Chondrocyte (in vitro differentiated cells): ENCODE measurements around the gene FYCO1. TPM values are rescaled to one million over a fixed set of nuclear protein-coding genes. Genes with fewer than 3 reads are reported as not detected.
A peak's percentile ranks its signal among the peaks of the same experiment; 100 is the strongest.

Source experiments
- DNase-seq: peaks from one replicate; pipeline ENCODE4 v3.0.0; 2021; ENCODE audit warnings: mixed read lengths, low spot score
- H3K27ac Mint-ChIP-seq: one replicate; pipeline ENCODE4 v1.8.0; 2021; ENCODE audit warnings: mild to moderate bottlenecking, moderate library complexity, mixed read lengths; ENCODE audit not compliant: unreplicated experiment
- H3K27me3 Mint-ChIP-seq: 2 replicates; pipeline ENCODE4 v1.8.0; 2021; ENCODE audit warnings: low read depth, mixed read lengths
- H3K36me3 Mint-ChIP-seq: 2 replicates; pipeline ENCODE4 v1.8.0; 2021; ENCODE audit warnings: low read depth, mixed read lengths
- H3K4me1 Mint-ChIP-seq: 2 replicates; pipeline ENCODE4 v1.8.0; 2021; ENCODE audit warnings: low read depth, mild to moderate bottlenecking, mixed read lengths
- H3K4me3 Mint-ChIP-seq: one replicate; pipeline ENCODE4 v1.8.0; 2021; ENCODE audit warnings: mild to moderate bottlenecking, moderate library complexity, mixed read lengths; ENCODE audit not compliant: unreplicated experiment
- H3K9me3 Mint-ChIP-seq: 2 replicates; pipeline ENCODE4 v1.8.0; 2021; ENCODE audit warnings: low read depth, mixed read lengths
- CTCF ChIP-seq: fragments of 200-600 bp; sonication (generic); IDR thresholded peaks from 2 replicates; pipeline ENCODE4 v1.5.0; 2021; ENCODE audit warnings: antibody characterized with exemption, mild to moderate bottlenecking, moderate library complexity
- total RNA-seq: library from RNA; stranded (reverse); gene quantifications from 3 replicates; pipeline ENCODE4 v1.2.1, GENCODE V29; 2021

FYCO1 gene
- total RNA-seq, 1 donor from 2014 or later = 31.6 TPM

GRCh38 chr3:45905755-45906154 lies 89.9 kb downstream of the FYCO1 start:
- Mint-ChIP-seq H3K27ac (no peak overlapping the region), H3K4me3 (no peak overlapping the region), H3K4me1 (peaks cover 11% of the 10 kb centered on the region), H3K9me3 (no peaks in the 10 kb centered on the region), H3K27me3 (no peaks in the 10 kb centered on the region), H3K36me3 (peaks cover 2% of the 10 kb centered on the region)
- no peak for DNase-seq
- TF ChIP-seq CTCF = no peak

DNA sequence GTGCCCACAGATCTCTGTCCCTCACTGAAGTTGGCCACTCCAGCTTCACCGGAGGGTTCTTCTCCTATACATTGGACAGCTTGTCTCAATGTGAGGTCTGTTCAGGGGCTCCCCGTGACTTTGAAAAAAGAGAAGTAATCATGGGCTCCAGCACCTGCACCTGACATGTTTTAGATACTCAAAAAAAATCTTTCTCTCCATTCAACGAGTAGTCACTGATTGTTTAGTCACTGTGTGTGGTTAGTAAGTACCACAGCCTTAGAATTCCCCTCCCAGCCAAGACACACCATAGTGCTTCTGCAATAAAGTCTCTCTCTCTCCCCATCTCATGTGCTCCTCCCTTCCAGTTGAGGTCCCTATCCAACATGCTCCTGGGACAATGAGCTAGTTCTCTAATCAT lies 90.7 kb downstream of the FYCO1 start:
- Mint-ChIP-seq H3K4me3 (no peak overlapping the region), H3K4me1 (peaks cover 11% of the 10 kb centered on the region), H3K9me3 (no peaks in the 10 kb centered on the region), H3K27me3 (no peaks in the 10 kb centered on the region), H3K27ac (no peak overlapping the region), H3K36me3 (peaks cover 2% of the 10 kb centered on the region)
- no peak for DNase-seq
- TF ChIP-seq CTCF = no peak

DNA sequence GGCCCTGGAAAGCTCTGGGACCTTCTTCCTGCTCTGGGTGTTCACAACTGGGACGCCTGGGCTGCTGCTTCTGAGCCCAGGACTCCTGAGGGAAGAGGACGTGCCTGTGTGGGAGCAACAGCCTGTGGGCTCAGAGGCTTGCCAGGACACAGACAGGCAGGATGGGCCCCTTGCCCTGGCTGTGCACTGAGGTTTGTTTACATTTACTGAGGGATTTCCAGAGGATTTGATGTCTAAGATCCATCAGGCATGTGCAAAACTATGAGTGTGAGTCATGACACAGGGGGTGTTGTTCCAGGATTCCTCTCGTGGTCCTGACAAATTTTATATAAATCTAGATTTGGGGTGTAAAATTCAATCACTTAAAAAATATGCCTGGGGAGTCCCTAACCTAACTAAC lies 98.7 kb downstream of the FYCO1 start:
- no peaks in the 10 kb centered on the region for H3K36me3 Mint-ChIP-seq
- H3K27me3 Mint-ChIP-seq = peaks cover 2% of the 10 kb centered on the region
- peak overlapping the region; percentile 53 for H3K27ac Mint-ChIP-seq
- no peaks in the 10 kb centered on the region for H3K9me3 Mint-ChIP-seq
- DNase-seq = no peak
- H3K4me3 Mint-ChIP-seq = no peak overlapping the region
- no peak for TF ChIP-seq CTCF
- peaks cover 21% of the 10 kb centered on the region for H3K4me1 Mint-ChIP-seq

DNA sequence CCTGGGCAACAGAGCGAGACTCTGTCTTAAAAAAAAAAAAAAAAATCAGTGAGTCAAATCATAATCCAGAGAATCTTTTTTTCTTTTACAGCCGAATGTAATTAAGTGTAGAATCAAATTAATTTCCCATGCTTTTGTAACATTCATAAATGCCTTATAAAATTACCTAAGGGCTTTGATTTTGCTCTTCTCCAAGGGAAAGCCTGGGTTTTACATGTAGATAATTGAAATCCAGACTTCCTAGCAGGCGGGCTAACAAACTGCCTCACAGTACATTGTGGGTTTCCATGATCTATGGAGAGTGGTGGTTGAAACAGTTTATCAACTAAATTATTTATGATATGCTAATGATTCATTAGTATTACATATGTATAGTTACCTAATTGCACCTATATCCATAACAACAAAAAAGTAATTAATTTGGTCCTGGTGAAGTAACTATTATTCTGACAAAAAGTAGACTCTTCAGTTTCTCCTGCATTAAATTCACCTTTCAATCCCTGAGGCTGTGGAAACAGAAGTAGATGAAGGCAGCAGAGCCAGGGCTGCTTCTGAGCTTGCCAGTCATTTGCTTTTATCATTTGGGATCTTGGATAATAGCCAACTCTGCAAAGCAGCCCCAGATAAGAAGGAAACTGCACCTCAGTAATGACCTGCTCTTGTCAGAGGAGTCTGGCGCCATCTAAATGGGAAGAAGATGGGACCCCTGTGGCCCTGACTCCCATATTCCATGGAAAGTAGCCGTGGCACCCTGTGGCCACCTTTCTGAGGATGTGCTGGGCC lies 99.7 kb downstream of the FYCO1 start:
- Mint-ChIP-seq H3K27me3 (peaks cover 6% of the 10 kb centered on the region), H3K4me3 (no peak overlapping the region), H3K27ac (no peak overlapping the region), H3K9me3 (no peaks in the 10 kb centered on the region), H3K4me1 (peaks cover 21% of the 10 kb centered on the region), H3K36me3 (no peaks in the 10 kb centered on the region)
- no peak for DNase-seq
- TF ChIP-seq CTCF = no peak

DNA sequence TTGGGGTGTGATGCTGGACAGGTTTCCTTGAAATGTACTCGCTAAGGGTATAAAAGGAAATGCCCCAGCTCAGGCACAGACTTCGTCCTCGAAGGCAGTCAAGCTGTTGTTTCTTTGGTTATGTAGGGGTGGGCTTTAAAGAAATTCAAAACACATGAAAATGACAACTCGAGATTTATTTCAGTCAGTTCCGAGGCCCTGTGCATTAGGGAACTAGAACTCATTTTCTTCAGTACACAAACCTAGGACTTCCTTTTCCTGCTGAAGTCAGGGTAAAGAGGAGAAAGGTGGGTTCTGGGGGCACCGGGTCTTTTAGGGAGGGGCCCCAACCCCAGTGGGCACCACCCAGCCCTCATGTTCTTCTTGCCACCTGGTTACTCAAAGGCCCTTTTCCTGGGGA lies 101.6 kb downstream of the FYCO1 start:
- no peak overlapping the region for H3K4me3 Mint-ChIP-seq
- H3K27me3 Mint-ChIP-seq = peaks cover 6% of the 10 kb centered on the region
- H3K36me3 Mint-ChIP-seq = no peaks in the 10 kb centered on the region
- no peak overlapping the region for H3K27ac Mint-ChIP-seq
- H3K4me1 Mint-ChIP-seq = peaks cover 24% of the 10 kb centered on the region
- no peak for TF ChIP-seq CTCF
- DNase-seq = no peak
- H3K9me3 Mint-ChIP-seq = no peaks in the 10 kb centered on the region
